ENCODE results near the gene KMT2A.

DNA sequence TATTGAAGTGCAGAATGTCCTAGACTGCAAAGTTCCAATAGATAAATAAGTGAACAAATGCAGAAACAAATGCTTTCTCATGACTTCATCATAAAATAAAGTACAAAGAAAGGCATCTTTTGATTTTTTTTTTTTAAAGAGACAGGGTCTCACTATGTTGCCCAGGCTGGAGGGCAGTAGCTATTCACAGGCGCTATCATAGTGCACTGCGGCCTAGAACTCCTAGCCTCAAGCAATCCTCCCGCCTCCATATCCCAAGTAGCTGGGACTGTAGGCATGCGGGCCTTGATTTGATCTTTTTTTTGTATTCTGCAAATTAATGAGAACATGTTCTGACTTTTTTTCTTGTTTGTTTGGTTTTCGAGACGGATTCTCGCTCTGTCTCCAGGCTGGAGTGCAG lies 138.3 kb downstream of the KMT2A start:
- TF ChIP-seq POLR2AphosphoS5 (IDR thresholded peaks at IDR 0.05; ENCODE audit: low read depth) (no peak), EZH2 (IDR thresholded peaks at IDR 0.05; ENCODE audit: low read depth, unreplicated experiment) (no peak), CTCF (conservative IDR thresholded peaks at IDR 0.05; ENCODE audit: low read depth in 2 of 2) (no peak), ZNF114 (CRISPR knock-in tag; IDR thresholded peaks at IDR 0.05) (no peak), CREB1 (CRISPR knock-in tag; IDR thresholded peaks at IDR 0.05; ENCODE audit: low read depth) (no peak), EZH2phosphoT487 (IDR thresholded peaks at IDR 0.05; ENCODE audit: unreplicated experiment) (no peak), ZNF331 (CRISPR knock-in tag; IDR thresholded peaks at IDR 0.05; ENCODE audit: low read depth) (no peak), STAT1 (IDR thresholded peaks at IDR 0.05; ENCODE audit: unreplicated experiment) (no peak), ETS1 (IDR thresholded peaks at IDR 0.05) (no peak), JUNB (IDR thresholded peaks at IDR 0.05; ENCODE audit: unreplicated experiment) (no peak), ZNF462 (CRISPR knock-in tag; IDR thresholded peaks at IDR 0.05) (no peak), NANOG (IDR thresholded peaks at IDR 0.05; ENCODE audit: borderline replicate concordance) (no peak)
- TF ChIP-seq, protein P1, sequence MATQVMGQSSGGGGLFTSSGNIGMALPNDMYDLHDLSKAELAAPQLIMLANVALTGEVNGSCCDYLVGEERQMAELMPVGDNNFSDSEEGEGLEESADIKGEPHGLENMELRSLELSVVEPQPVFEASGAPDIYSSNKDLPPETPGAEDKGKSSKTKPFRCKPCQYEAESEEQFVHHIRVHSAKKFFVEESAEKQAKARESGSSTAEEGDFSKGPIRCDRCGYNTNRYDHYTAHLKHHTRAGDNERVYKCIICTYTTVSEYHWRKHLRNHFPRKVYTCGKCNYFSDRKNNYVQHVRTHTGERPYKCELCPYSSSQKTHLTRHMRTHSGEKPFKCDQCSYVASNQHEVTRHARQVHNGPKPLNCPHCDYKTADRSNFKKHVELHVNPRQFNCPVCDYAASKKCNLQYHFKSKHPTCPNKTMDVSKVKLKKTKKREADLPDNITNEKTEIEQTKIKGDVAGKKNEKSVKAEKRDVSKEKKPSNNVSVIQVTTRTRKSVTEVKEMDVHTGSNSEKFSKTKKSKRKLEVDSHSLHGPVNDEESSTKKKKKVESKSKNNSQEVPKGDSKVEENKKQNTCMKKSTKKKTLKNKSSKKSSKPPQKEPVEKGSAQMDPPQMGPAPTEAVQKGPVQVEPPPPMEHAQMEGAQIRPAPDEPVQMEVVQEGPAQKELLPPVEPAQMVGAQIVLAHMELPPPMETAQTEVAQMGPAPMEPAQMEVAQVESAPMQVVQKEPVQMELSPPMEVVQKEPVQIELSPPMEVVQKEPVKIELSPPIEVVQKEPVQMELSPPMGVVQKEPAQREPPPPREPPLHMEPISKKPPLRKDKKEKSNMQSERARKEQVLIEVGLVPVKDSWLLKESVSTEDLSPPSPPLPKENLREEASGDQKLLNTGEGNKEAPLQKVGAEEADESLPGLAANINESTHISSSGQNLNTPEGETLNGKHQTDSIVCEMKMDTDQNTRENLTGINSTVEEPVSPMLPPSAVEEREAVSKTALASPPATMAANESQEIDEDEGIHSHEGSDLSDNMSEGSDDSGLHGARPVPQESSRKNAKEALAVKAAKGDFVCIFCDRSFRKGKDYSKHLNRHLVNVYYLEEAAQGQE (IDR thresholded peaks at IDR 0.05; ENCODE audit: unreplicated experiment) = no peak
